MCF 10A (cell line): Measurements from ENCODE around the gene TWNK. TPM values are rescaled to one million over a fixed set of nuclear protein-coding genes. Genes with fewer than 3 reads are reported as not detected.

Source experiments
- BruUV-seq: library from RNA; stranded (reverse); fragments of 400-500 nt; replicated peaks from 2 replicates; lab custom pipeline; 2021; lab: Mats Ljungman, UMichigan
- CTCF ChIA-PET: fragments of 300-600 bp; sonication (Branson Sonifier 250); formaldehyde crosslinking; extraction: SDS; loops from one replicate; lab custom pipeline; 2021; ENCODE audit warnings: antibody characterized with exemption, inconsistent platforms; lab: Yijun Ruan, JAX
- POLR2A ChIA-PET: fragments of 300-600, 350-650 bp; sonication (Branson Sonifier 250); formaldehyde crosslinking; extraction: SDS; loops from one replicate; lab custom pipeline; 2020; ENCODE audit warnings: antibody characterized with exemption, inconsistent platforms; lab: Yijun Ruan, JAX
- DNase-seq: peaks from one replicate; pipeline ENCODE4 v3.0.0-alpha.2; 2018; ENCODE audit not compliant: unreplicated experiment
- H3K27ac Mint-ChIP-seq: one replicate; pipeline ENCODE4 v1.8.0; 2022; ENCODE audit warnings: mild to moderate bottlenecking, low read depth, mixed read lengths; ENCODE audit not compliant: unreplicated experiment
- H3K27me3 Mint-ChIP-seq: one replicate; pipeline ENCODE4 v1.8.0; 2022; ENCODE audit warnings: mixed read lengths; ENCODE audit not compliant: insufficient read depth, unreplicated experiment
- H3K36me3 Mint-ChIP-seq: one replicate; pipeline ENCODE4 v1.8.0; 2022; ENCODE audit warnings: mild to moderate bottlenecking, moderate library complexity, mixed read lengths; ENCODE audit not compliant: insufficient read depth, unreplicated experiment
- H3K4me1 Mint-ChIP-seq: one replicate; pipeline ENCODE4 v1.8.0; 2022; ENCODE audit warnings: mixed read lengths; ENCODE audit not compliant: insufficient read depth, unreplicated experiment
- H3K4me3 Mint-ChIP-seq: one replicate; pipeline ENCODE4 v1.8.0; 2022; ENCODE audit warnings: mild to moderate bottlenecking, moderate library complexity, mixed read lengths; ENCODE audit not compliant: unreplicated experiment
- H3K9me3 Mint-ChIP-seq: one replicate; pipeline ENCODE4 v1.8.0; 2022; ENCODE audit warnings: mixed read lengths; ENCODE audit not compliant: unreplicated experiment
- intact Hi-C: fragments of 100-400 bp; cut with micrococcal nuclease; formaldehyde crosslinking; loops from 2 replicates; pipeline ENCODE4 v1.14.1; 2022
- total RNA-seq: library from RNA; stranded (reverse); gene quantifications from 2 replicates; pipeline ENCODE4 v1.2.3, GENCODE V29; 2022
- TF ChIP-seq, protein P1 (sequence below): fragments of 200-600 bp; IDR thresholded peaks from one replicate; pipeline ENCODE4 v1.8.0; 2022; ENCODE audit warnings: antibody characterized with exemption, mild to moderate bottlenecking; ENCODE audit not compliant: unreplicated experiment

The TWNK gene
- total RNA-seq, 1 experiment from 2014 or later: 27.9 TPM

DNA sequence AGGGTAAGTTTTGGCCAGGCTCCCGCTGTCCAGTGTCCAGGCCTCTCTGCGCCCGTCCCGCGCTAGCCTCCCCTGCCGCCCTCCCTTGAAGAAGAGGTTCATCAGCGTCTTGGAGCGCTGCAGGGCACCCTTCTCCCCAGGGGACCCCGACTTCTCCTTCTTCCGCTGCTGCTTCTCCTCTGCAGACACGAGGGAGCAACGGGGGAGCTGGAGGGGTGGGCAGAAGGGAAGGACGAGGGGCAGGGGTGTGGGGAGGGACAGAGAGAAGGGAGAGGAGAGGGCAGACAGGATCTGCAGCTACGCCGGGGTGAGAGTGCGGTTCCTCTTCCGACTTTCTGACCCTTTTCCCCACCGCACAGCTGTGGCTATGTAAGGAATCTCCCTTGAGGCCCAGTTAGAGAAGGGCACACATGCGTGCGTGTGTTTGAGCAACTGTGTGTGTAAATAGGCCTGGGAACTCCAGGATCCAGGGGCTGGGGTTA lies 30.8 kb downstream of the TWNK start:
- CTCF ChIA-PET: interaction anchor here (0.7 to 7.0 kb wide), 9 partner anchors 10 to 77 kb away, joined by 3 to 199 read pairs (median 3); partner anchors contain the start of gene LZTS2
- H3K27ac Mint-ChIP-seq: peak overlapping the region; percentile 27

GRCh38 chr10:101018600-101019439 lies 31.5 kb downstream of the TWNK start:
- ChIA-PET POLR2A (interaction anchor here (0.7 to 1.4 kb wide), 5 partner anchors 10 to 17 kb away, joined by 3 to 5 read pairs (median 3); partner anchors contain the start of genes PDZD7 and SFXN3), CTCF (interaction anchor here (0.6 to 7.0 kb wide), 11 partner anchors 10 to 101 kb away, joined by 3 to 199 read pairs (median 3); partner anchors contain the start of gene LZTS2)
- Mint-ChIP-seq H3K9me3 (no peaks in the 10 kb centered on the region), H3K36me3 (no peaks in the 10 kb centered on the region), H3K27ac (peak overlapping the region; percentile 85), H3K4me1 (peaks cover 20% of the 10 kb centered on the region), H3K27me3 (no peaks in the 10 kb centered on the region), H3K4me3 (no peak overlapping the region)
- no TSS peak for BruUV-seq
- TF ChIP-seq, protein P1, sequence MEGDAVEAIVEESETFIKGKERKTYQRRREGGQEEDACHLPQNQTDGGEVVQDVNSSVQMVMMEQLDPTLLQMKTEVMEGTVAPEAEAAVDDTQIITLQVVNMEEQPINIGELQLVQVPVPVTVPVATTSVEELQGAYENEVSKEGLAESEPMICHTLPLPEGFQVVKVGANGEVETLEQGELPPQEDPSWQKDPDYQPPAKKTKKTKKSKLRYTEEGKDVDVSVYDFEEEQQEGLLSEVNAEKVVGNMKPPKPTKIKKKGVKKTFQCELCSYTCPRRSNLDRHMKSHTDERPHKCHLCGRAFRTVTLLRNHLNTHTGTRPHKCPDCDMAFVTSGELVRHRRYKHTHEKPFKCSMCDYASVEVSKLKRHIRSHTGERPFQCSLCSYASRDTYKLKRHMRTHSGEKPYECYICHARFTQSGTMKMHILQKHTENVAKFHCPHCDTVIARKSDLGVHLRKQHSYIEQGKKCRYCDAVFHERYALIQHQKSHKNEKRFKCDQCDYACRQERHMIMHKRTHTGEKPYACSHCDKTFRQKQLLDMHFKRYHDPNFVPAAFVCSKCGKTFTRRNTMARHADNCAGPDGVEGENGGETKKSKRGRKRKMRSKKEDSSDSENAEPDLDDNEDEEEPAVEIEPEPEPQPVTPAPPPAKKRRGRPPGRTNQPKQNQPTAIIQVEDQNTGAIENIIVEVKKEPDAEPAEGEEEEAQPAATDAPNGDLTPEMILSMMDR: peak; percentile 76
- peak; percentile 71 for DNase-seq
- intact Hi-C loops: loop anchor here (1.0 kb wide), 1 partner anchor 48 kb away; no protein-coding TSS in a partner anchor

More for the DNA sequence above, 30.8 kb downstream of the TWNK start:
- DNase-seq: no peak
- intact Hi-C loops: no loop called here
- Mint-ChIP-seq H3K9me3 (no peaks in the 10 kb centered on the region), H3K4me3 (no peak overlapping the region), H3K36me3 (no peaks in the 10 kb centered on the region), H3K27me3 (no peaks in the 10 kb centered on the region), H3K4me1 (peaks cover 24% of the 10 kb centered on the region)
- TF ChIP-seq, protein P1: no peak
- BruUV-seq: no TSS peak
- POLR2A ChIA-PET: interaction anchor here (1.2 to 2.1 kb wide), 2 partner anchors 14 to 19 kb away, joined by 3 to 8 read pairs; partner anchors contain the start of gene LZTS2

DNA sequence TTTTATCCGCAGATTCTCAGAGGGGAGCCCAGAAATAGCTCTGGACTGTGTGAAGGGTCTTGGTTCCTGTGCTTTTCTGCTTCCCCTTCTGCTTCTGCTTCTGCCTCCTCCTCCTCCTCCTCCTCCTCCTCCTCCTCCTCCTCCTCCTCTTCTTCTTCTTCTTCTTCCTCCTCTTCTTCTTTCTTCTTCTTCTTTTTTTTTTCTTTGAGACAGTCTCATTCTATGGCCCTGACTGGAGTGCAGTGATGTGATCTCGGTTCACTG lies 32.0 kb downstream of the TWNK start:
- Mint-ChIP-seq H3K27ac (peak overlapping the region; percentile 85), H3K9me3 (no peaks in the 10 kb centered on the region), H3K4me3 (no peak overlapping the region), H3K4me1 (peaks cover 16% of the 10 kb centered on the region), H3K27me3 (no peaks in the 10 kb centered on the region), H3K36me3 (no peaks in the 10 kb centered on the region)
- TF ChIP-seq, protein P1: no peak
- CTCF ChIA-PET: interaction anchor here (0.6 to 7.0 kb wide), 7 partner anchors 8 to 101 kb away, joined by 3 to 199 read pairs (median 3); partner anchors contain the start of gene LZTS2
- no TSS peak for BruUV-seq
- intact Hi-C loops: loop anchor here (1.0 kb wide), 1 partner anchor 48 kb away; no protein-coding TSS in a partner anchor
- DNase-seq: no peak
- POLR2A ChIA-PET: interaction anchor here (0.9 to 1.4 kb wide), 4 partner anchors 9 to 16 kb away, joined by 3 to 5 read pairs (median 4); partner anchors contain the start of genes PDZD7 and SFXN3
